IPS-18a (cell line): ENCODE results near the gene ACVR1.
"Not testable (repeated sequence)": the region's sequence is repeated elsewhere in the genome, so short reads cannot be mapped to it uniquely, and the experiment has no call there.

ENCODE experiments used
- H3K27ac ChIP-seq: one replicate; pipeline ENCODE4 v1.5.1; 2013; ENCODE audit warnings: low read length
- H3K27me3 ChIP-seq: one replicate; pipeline ENCODE4 v1.6.1; 2013; ENCODE audit warnings: mild to moderate bottlenecking, low read length; ENCODE audit not compliant: control insufficient read depth, insufficient read depth
- H3K36me3 ChIP-seq: one replicate; pipeline ENCODE4 v1.6.1; 2013; ENCODE audit warnings: low read depth, low read length; ENCODE audit not compliant: control insufficient read depth
- H3K4me1 ChIP-seq: one replicate; pipeline ENCODE4 v1.6.1; 2013; ENCODE audit warnings: low read depth, low read length; ENCODE audit not compliant: control insufficient read depth
- H3K4me3 ChIP-seq: one replicate; pipeline ENCODE4 v1.5.1; 2013; ENCODE audit warnings: low read length
- H3K9ac ChIP-seq: one replicate; pipeline ENCODE4 v1.6.1; 2013; ENCODE audit warnings: mild to moderate bottlenecking, low read length, moderate library complexity
- H3K9me3 ChIP-seq: one replicate; pipeline ENCODE4 v1.6.1; 2013; ENCODE audit warnings: low read depth, low read length; ENCODE audit not compliant: control insufficient read depth

Gene ACVR1

DNA sequence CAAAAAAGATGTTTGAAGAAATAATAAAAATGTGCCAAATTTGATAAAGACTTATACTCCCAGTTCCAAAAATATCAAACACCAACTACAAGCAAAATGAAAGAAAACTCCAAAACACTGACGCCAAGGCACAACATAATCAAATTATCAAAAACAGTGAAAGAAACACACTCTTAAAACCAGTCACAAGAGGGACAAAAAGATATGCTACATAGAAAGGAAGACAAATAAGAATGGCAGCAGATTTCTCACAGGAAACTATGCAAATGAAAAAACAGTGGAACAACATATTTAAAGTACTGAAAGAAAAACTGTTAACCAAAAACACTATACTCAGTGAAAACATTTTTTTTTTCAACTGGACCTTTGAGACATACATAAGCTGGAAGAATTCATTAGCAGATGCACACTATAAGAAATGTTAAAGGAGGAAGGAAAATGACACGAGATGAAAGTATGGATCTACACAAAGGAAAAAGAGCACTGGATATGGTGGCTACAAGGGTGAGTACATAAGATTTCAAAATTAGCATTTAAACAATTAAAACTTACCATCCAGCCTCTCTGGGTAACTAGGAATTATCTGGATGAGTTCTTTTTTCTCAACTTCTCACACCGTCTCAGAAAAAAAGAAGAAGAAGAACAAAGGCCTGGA, 153.4 kb downstream of the ACVR1 start:
- no peak overlapping the region for H3K4me3 ChIP-seq
- H3K27me3 ChIP-seq = no peaks in the 10 kb centered on the region
- H3K27ac ChIP-seq = no peak overlapping the region
- no peak overlapping the region for H3K9ac ChIP-seq
- H3K4me1 ChIP-seq = no peaks in the 10 kb centered on the region
- peaks cover 11% of the 10 kb centered on the region for H3K9me3 ChIP-seq
- no peaks in the 10 kb centered on the region for H3K36me3 ChIP-seq

DNA sequence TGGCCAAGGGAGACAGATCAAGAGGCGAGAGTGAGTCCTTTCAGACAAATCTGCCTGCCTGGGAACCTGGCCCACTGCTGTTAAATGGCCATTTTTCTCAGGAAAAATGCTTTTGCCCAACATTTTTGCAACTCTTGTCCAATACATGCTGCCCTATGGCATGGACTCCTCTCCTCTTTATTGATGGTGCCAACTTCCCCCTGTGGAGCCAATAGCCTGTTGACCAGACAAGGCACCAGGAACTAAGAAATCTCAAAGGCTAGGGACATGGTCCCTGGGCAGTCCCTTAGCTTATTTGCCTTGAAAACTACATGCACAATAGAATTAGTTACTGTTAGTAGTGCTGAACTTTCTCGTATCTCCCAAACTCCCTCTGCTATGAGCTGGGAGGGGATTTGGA, 155.6 kb downstream of the ACVR1 start:
- peaks cover 11% of the 10 kb centered on the region for H3K9me3 ChIP-seq
- no peaks in the 10 kb centered on the region for H3K27me3 ChIP-seq
- no peak overlapping the region for H3K4me3 ChIP-seq
- no peak overlapping the region for H3K27ac ChIP-seq
- peaks cover 5% of the 10 kb centered on the region for H3K36me3 ChIP-seq
- H3K4me1 ChIP-seq = no peaks in the 10 kb centered on the region
- no peak overlapping the region for H3K9ac ChIP-seq

DNA sequence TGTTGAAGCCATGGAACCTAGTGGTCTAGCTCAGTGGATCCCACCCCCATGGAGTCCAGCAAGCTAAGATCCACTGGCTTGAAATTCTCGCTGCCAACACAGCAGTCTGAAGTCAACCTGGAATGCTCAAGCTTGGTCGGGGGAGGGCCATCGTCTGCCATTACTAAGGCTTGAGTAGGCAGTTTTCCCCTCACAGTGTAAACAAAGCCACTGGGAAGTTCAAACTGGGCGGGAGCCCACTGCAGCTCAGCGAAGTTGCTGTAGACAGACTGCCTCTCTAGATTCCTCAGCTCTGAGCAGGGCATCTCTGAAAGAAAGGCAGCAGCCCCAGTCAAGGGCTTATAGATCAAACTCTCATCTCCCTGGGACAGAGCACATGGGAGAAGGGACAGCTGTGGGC, 171.5 kb downstream of the ACVR1 start:
- not testable (repeated sequence) for H3K4me1 ChIP-seq, H3K4me3 ChIP-seq, H3K9me3 ChIP-seq, H3K9ac ChIP-seq, H3K27ac ChIP-seq, H3K27me3 ChIP-seq, H3K36me3 ChIP-seq

DNA sequence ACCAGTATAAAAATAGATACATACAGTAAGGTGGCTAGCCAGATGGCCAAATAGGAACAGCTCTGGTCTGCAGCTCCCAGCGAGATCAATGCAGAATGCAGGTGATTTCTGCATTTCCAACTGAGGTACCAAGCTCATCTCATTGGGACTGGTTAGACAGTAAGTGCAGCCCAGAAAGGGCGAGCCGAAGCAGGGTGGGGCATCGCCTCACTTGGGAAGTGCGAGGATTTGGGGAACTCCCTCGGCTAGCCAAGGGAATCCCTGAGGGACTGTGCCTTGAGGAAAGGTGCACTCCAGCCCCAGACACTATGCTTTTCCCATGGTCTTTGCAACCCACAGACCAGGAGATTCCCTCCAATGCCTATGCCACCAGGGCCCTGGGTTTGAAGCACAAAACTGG, 172.0 kb downstream of the ACVR1 start:
- H3K27ac ChIP-seq, H3K9ac ChIP-seq, H3K4me3 ChIP-seq, H3K4me1 ChIP-seq, H3K36me3 ChIP-seq, H3K9me3 ChIP-seq, H3K27me3 ChIP-seq: not testable (repeated sequence)

DNA sequence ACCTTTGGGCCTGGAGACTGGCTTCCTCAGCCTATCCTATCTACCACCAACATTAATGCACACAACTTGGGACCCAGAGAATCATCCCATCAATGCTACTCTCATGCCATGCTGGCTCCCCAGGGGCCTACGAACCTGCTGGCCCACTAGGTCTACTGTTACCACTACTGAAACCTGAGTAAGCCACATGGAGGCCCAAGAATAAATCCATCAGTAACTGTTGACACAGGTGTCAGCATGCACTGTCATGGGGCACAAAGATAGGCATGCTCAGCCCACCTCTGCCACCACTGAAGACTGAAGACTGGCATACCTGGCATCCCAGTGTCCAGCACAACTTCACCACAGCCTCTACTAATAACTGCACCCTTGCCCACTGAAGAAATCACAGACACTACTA, 176.3 kb downstream of the ACVR1 start:
- Histone ChIP-seq H3K27ac (no peak overlapping the region), H3K36me3 (no peaks in the 10 kb centered on the region), H3K4me1 (no peaks in the 10 kb centered on the region), H3K27me3 (no peaks in the 10 kb centered on the region), H3K4me3 (no peak overlapping the region), H3K9ac (no peak overlapping the region), H3K9me3 (no peaks in the 10 kb centered on the region)

DNA sequence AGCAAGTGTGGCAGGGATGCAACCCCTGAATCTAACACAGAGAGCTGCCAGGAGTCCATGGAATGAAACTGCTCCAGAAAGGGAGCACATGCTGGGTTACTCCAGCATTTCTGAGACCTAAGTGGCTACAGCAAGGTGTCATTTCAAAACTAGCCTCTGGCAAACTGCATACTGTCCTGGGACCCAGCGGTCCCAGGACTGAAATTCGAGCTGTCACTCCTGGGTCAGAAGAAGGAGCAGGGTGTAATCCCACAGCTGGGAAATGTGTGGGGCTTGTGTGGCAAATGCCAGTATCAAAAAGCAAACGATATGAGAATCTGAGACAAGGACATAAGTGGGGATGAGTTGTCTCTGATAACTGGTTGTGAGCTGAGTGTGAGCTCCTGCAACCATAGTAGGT, 177.1 kb downstream of the ACVR1 start:
- Histone ChIP-seq H3K36me3 (no peaks in the 10 kb centered on the region), H3K27ac (no peak overlapping the region), H3K9me3 (no peaks in the 10 kb centered on the region), H3K9ac (no peak overlapping the region), H3K4me3 (no peak overlapping the region), H3K27me3 (no peaks in the 10 kb centered on the region), H3K4me1 (no peaks in the 10 kb centered on the region)

DNA sequence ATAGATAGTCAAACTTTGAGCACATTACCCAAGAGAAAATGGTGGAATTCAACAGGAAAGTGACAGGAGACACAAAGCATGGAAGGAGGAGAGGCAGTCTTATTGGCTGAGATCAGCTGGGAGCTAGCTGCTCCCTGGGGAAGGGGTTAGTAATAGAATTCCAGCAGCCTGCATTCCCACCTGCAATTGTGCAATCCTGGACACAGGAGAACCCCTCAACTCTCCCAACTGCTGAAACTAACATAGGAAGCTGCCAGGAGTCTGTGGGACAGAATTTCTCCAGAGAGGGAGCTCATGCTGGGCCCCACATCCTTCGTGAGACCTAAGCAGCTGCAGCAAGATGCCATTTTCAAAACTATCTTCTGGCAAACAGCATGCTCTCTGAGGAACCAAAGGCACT, 177.7 kb downstream of the ACVR1 start:
- H3K27me3 ChIP-seq = no peaks in the 10 kb centered on the region
- no peaks in the 10 kb centered on the region for H3K36me3 ChIP-seq
- H3K4me3 ChIP-seq = no peak overlapping the region
- no peak overlapping the region for H3K9ac ChIP-seq
- H3K9me3 ChIP-seq = no peaks in the 10 kb centered on the region
- H3K27ac ChIP-seq = no peak overlapping the region
- no peaks in the 10 kb centered on the region for H3K4me1 ChIP-seq

DNA sequence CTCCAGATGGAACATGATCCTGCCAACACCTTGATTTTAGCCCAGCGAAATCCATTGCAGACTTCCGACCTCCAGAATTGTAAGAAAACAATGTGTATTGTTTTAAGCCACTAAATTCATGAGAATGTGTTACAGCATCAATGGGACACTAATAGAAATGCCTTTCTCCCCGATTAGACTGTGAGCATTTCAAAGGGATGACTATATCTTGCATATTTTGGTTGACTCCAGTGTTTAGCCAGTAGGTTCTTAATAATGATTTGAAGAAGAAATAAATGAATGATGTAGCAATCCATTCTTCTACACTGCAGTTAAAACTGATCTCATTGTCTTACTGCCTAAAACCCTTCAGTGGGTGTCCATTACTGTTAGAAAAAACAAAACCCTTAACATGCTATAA, 180.1 kb downstream of the ACVR1 start:
- H3K9ac ChIP-seq = no peak overlapping the region
- no peak overlapping the region for H3K27ac ChIP-seq

DNA sequence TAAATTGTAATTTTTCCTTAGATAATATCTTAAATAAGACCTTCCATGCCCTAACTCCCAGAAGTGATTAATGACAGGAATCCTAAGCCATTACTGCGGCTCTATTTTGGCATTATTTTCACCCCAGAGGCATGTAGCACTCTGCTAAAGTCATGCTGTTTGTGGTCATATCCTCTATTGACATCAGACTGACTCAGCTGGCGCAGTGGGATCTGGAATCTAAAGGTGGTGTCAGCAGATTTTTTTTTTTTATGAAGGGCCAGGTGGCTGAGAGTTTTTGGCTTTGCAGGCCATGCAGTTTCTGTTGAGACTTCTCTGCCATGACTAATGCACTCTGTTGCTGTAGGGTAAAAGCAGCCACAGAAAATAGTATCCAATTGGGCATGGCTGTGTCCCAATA, 183.4 kb downstream of the ACVR1 start:
- Histone ChIP-seq H3K9ac (no peak overlapping the region), H3K27me3 (peaks cover 39% of the 10 kb centered on the region), H3K27ac (no peak overlapping the region)

More for the DNA sequence above, 180.1 kb downstream of the ACVR1 start:
- H3K36me3 ChIP-seq = no peaks in the 10 kb centered on the region
- peaks cover 6% of the 10 kb centered on the region for H3K27me3 ChIP-seq
- no peaks in the 10 kb centered on the region for H3K9me3 ChIP-seq
- H3K4me1 ChIP-seq = no peaks in the 10 kb centered on the region
- H3K4me3 ChIP-seq = no peak overlapping the region

DNA sequence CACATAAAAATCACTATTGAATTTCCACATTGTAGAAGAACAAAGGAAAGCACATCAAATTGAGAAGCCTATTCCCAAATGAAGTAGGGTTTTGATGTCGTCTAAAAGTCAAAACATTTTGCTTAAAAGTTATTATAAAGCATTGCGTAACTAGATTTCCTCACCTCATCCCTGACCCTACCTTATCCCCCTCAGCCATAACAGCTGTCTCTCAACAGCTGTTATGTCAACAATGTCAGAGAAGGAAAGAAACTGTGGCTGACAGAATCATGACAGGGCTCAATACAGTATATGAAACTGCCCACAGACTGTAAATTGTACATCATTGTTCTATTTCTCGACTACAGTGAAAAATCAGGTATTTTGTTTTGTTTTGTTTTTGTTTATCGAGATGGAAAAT, 184.4 kb downstream of the ACVR1 start:
- no peak overlapping the region for H3K9ac ChIP-seq
- H3K4me3 ChIP-seq = no peak overlapping the region
- H3K9me3 ChIP-seq = no peaks in the 10 kb centered on the region
- H3K4me1 ChIP-seq = no peaks in the 10 kb centered on the region
- peaks cover 50% of the 10 kb centered on the region for H3K27me3 ChIP-seq
- H3K27ac ChIP-seq = no peak overlapping the region
- no peaks in the 10 kb centered on the region for H3K36me3 ChIP-seq

More for the DNA sequence above, 183.4 kb downstream of the ACVR1 start:
- no peak overlapping the region for H3K4me3 ChIP-seq
- H3K9me3 ChIP-seq = no peaks in the 10 kb centered on the region
- no peaks in the 10 kb centered on the region for H3K4me1 ChIP-seq
- H3K36me3 ChIP-seq = no peaks in the 10 kb centered on the region

DNA sequence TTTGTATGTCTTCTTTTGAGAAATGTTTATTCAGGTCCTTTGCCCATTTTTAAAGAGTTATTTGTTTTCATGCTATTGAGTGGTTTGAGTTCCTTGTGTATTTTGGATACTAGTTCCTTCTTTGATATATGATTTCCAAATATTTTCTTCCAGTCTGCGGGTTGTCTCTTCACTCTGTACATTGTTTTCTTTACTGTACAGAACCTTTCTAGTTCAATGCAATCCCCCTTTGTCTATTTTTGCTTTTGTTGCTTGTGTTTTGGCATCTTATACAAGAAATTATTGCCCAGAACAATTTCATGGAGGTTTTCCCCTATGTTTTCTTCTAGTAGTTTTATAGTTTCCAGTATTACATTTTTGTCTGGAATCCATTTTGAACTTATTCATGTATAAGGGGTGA, 185.0 kb downstream of the ACVR1 start:
- H3K9ac ChIP-seq = no peak overlapping the region
- H3K9me3 ChIP-seq = no peaks in the 10 kb centered on the region
- H3K27me3 ChIP-seq = peaks cover 55% of the 10 kb centered on the region
- H3K4me1 ChIP-seq = no peaks in the 10 kb centered on the region
- no peaks in the 10 kb centered on the region for H3K36me3 ChIP-seq
- no peak overlapping the region for H3K27ac ChIP-seq
- H3K4me3 ChIP-seq = no peak overlapping the region
